ENCODE results near the gene SEMA6D. TPM values are rescaled to one million over a fixed set of nuclear protein-coding genes. Genes with fewer than 3 reads are reported as not detected.

The SEMA6D gene
- total RNA-seq, 1 donor from 2014 or later: 6.4 TPM

GRCh38 chr15:47708161-47708980 lies 8.9 kb upstream of the SEMA6D start:
- DNase-seq (ENCODE audit: low spot score): no peak
- H3K27me3 Mint-ChIP-seq (ENCODE audit: low read depth): peaks cover 7% of the 10 kb centered on the region
- TF ChIP-seq CTCF (IDR thresholded peaks at IDR 0.05): no peak
- no peaks in the 10 kb centered on the region for H3K36me3 Mint-ChIP-seq (ENCODE audit: low read depth)
- H3K9me3 Mint-ChIP-seq (ENCODE audit: low read depth): no peaks in the 10 kb centered on the region
- no peak overlapping the region for H3K27ac Mint-ChIP-seq (ENCODE audit: unreplicated experiment)
- H3K4me3 Mint-ChIP-seq (ENCODE audit: unreplicated experiment): no peak overlapping the region
- no peaks in the 10 kb centered on the region for H3K4me1 Mint-ChIP-seq (ENCODE audit: low read depth)

DNA sequence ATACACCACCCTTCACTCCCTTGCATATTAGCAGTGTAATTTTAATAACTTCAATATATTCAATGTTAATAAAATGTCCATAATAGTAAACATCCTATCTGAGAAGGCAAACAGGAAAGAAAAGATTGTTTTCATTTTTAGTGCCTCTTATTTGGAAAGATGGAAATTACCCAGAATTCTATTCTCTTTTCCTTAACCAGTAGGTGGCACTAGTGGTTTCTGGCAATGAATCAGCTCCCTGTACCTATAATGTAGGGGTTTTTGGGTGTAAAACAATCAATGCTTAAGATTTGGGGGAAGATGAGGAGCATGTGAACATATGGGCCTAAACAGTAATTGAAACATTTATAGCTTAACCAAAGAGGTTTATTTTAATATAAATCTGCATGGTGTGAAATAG lies 5.7 kb upstream of the SEMA6D start:
- Mint-ChIP-seq H3K36me3 (ENCODE audit: low read depth) (no peaks in the 10 kb centered on the region), H3K9me3 (ENCODE audit: low read depth) (no peaks in the 10 kb centered on the region), H3K27ac (ENCODE audit: unreplicated experiment) (no peak overlapping the region), H3K4me1 (ENCODE audit: low read depth) (no peaks in the 10 kb centered on the region), H3K27me3 (ENCODE audit: low read depth) (peaks cover 14% of the 10 kb centered on the region), H3K4me3 (ENCODE audit: unreplicated experiment) (no peak overlapping the region)
- peak; percentile 86 for TF ChIP-seq CTCF (IDR thresholded peaks at IDR 0.05)
- no peak for DNase-seq (ENCODE audit: low spot score)

GRCh38 chr15:47715402-47715801 lies 1.9 kb upstream of the SEMA6D start:
- Mint-ChIP-seq H3K4me3 (ENCODE audit: unreplicated experiment) (no peak overlapping the region), H3K4me1 (ENCODE audit: low read depth) (peaks cover 26% of the 10 kb centered on the region), H3K27ac (ENCODE audit: unreplicated experiment) (no peak overlapping the region), H3K27me3 (ENCODE audit: low read depth) (peaks cover 16% of the 10 kb centered on the region), H3K9me3 (ENCODE audit: low read depth) (no peaks in the 10 kb centered on the region), H3K36me3 (ENCODE audit: low read depth) (no peaks in the 10 kb centered on the region)
- no peak for DNase-seq (ENCODE audit: low spot score)
- no peak for TF ChIP-seq CTCF (IDR thresholded peaks at IDR 0.05)

DNA sequence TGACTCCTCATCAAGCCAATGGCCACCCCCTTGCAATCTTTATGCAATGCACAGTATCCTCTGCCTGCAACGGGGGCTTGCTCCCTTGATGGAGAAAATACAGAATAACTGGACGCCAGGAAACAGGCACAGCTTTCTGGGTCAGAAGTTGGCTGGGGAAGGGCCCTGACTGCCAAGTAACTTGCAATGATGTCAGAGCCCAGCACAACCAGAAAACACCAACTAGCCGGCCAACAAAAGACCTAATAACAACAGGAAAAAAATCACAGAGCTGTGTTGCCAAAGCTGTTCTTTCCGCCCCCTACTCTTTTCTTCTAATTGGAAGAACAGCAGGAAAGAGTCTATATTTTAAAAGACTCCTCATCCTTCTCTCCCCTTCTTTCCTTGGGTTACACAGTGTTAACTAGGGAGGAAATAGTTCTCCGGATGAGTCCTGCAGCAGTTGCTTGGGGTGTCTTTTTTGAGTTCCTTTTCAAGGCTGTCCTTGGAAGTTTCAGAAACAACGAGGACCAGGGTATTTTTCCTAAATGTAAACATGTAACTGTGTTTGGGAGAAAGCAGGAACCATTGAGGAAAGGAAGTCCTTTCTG lies 1.4 kb upstream of the SEMA6D start:
- Mint-ChIP-seq H3K4me3 (ENCODE audit: unreplicated experiment) (no peak overlapping the region), H3K36me3 (ENCODE audit: low read depth) (no peaks in the 10 kb centered on the region), H3K27ac (ENCODE audit: unreplicated experiment) (no peak overlapping the region), H3K4me1 (ENCODE audit: low read depth) (peaks cover 27% of the 10 kb centered on the region), H3K27me3 (ENCODE audit: low read depth) (peaks cover 17% of the 10 kb centered on the region), H3K9me3 (ENCODE audit: low read depth) (no peaks in the 10 kb centered on the region)
- DNase-seq (ENCODE audit: low spot score): no peak
- TF ChIP-seq CTCF (IDR thresholded peaks at IDR 0.05): no peak

GRCh38 chr15:47716516-47716915 lies 789 bp upstream of the SEMA6D start:
- Mint-ChIP-seq H3K4me1 (ENCODE audit: low read depth) (peaks cover 27% of the 10 kb centered on the region), H3K9me3 (ENCODE audit: low read depth) (no peaks in the 10 kb centered on the region), H3K36me3 (ENCODE audit: low read depth) (no peaks in the 10 kb centered on the region), H3K27ac (ENCODE audit: unreplicated experiment) (no peak overlapping the region), H3K27me3 (ENCODE audit: low read depth) (peaks cover 18% of the 10 kb centered on the region), H3K4me3 (ENCODE audit: unreplicated experiment) (peak overlapping the region; percentile 82)
- DNase-seq (ENCODE audit: low spot score): no peak
- no peak for TF ChIP-seq CTCF (IDR thresholded peaks at IDR 0.05)
